Coronary artery (tissue), 2 donors: ENCODE data around the gene MTMR1.

Experiments
- DNase-seq: peaks from one replicate; pipeline ENCODE4 v3.0.0-alpha.2; 2017; ENCODE audit warnings: low spot score
- H3K27ac ChIP-seq, 2 donors: fragments of 200-600 bp; sonication (generic); one replicate each; pipeline ENCODE4 v1.5.1; 2016 to 2019
- H3K4me3 ChIP-seq: fragments of 200-600 bp; sonication (generic); 2 replicates; pipeline ENCODE4 v1.5.1; 2016; ENCODE audit warnings: mild to moderate bottlenecking, moderate library complexity
- TF ChIP-seq, protein P1 (sequence below): fragments of 200-600 bp; sonication (generic); IDR thresholded peaks from one replicate; pipeline ENCODE4 v1.5.1; 2019; ENCODE audit warnings: antibody characterized with exemption

Gene MTMR1

DNA sequence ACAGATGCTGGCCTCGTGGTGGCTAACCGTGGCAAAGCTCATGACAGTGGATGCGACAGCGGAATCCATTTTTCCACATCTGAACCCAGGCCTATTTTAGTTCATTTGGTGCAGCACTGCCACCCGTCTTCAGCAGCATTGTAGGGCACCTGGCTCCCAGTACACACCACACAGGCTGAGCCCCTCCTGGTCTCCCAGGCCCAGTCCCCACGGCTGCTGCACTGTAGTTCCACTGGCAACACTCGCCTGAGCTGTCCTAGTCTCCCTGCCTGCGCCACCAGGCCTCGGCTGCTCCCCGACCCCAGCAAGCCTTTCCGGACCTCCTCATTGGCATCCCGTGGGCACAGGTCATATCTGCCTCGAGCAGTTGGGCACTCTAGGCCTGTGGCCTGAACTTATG is 76.2 kb downstream of the MTMR1 start:
- Histone ChIP-seq H3K27ac (no peak overlapping the region), H3K4me3 (no peak overlapping the region)
- TF ChIP-seq, protein P1, sequence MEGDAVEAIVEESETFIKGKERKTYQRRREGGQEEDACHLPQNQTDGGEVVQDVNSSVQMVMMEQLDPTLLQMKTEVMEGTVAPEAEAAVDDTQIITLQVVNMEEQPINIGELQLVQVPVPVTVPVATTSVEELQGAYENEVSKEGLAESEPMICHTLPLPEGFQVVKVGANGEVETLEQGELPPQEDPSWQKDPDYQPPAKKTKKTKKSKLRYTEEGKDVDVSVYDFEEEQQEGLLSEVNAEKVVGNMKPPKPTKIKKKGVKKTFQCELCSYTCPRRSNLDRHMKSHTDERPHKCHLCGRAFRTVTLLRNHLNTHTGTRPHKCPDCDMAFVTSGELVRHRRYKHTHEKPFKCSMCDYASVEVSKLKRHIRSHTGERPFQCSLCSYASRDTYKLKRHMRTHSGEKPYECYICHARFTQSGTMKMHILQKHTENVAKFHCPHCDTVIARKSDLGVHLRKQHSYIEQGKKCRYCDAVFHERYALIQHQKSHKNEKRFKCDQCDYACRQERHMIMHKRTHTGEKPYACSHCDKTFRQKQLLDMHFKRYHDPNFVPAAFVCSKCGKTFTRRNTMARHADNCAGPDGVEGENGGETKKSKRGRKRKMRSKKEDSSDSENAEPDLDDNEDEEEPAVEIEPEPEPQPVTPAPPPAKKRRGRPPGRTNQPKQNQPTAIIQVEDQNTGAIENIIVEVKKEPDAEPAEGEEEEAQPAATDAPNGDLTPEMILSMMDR = no peak
- DNase-seq = no peak

DNA sequence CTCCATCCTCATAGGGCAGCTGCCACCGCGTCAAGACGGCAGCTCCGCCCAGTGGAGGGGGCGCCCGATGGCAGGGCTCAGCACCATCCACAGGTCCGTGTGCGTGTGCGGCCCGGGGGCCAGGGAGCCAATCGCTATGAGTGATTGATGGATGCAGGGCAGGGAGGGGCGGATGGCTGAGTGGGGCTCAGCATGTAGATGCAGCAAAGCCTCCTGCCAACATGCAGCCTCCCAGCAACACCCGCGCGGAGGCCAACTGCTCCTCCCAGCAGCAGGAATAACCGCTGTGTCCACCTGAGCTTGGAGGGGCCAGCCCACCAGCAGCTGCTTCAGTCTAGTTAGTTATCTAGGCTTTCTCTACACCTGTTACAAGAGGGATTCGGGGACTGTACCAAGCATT is 77.4 kb downstream of the MTMR1 start:
- no peak overlapping the region for H3K27ac ChIP-seq
- TF ChIP-seq, protein P1 = no peak

DNA sequence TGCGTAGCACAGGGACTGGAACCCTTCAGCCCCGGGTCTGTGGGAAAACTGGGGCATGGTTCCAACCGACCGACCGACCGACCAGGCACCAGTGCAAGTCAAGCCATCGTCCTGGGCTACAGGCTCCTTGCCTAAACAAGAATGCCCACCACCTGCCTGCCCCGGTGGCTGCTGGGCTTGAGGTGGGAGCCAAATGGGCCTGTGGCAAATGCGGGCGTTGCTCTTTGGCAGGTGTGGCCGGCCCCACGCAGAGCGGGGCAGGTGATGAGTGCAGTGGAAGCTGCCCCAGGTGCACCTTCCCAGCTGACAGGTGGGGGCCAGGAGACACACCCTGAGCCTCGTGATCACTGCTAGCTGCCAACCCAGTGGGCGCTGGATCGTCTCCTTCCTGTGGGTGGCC is 77.9 kb downstream of the MTMR1 start:
- no peak for DNase-seq
- no peak overlapping the region for H3K27ac ChIP-seq
- no peak overlapping the region for H3K4me3 ChIP-seq
- TF ChIP-seq, protein P1 = no peak

More for the DNA sequence above, 77.4 kb downstream of the MTMR1 start:
- no peak for DNase-seq
- H3K4me3 ChIP-seq = no peak overlapping the region

DNA sequence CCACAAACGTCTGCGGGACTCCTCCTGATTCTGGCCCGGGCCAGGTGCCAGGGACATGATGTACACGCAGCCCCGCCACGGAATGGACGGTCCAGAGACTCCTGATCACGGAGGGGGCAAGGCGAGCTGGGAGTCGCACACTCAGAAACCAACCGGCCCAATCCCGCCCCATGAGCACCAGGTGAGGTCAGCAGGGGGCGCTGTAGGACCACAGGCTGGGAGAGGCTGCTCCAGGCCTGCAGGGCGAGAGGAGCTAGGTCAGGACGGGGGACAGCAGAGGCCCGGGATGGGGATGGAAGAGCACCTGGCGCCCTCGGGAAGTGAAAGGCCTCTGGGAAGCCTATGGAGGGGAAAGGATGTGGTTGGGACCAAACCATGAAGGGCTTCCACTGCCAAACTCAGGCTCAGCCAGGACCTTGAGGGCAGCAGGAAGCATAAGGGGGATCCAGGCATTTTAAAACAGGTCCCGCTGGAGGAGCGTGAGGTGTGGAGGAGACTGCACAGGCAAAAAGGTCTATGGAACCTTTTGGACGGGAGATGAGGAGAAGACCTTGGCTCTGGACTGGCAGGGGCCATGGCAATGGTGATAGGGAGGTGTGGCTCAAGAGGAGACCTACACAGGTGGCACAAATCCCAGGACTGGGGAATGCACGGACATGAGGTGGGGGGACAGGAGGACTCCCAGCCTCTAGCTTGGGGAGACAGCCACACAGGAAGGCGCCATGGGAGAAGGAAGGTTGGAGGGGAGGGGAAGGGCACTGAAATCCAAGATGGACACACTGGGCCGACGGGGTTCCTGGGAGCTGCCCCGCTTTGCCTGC is 79.2 kb downstream of the MTMR1 start:
- Histone ChIP-seq H3K27ac (no peak overlapping the region), H3K4me3 (no peak overlapping the region)
- TF ChIP-seq, protein P1 = peak; percentile 65
- peak; percentile 84 for DNase-seq

DNA sequence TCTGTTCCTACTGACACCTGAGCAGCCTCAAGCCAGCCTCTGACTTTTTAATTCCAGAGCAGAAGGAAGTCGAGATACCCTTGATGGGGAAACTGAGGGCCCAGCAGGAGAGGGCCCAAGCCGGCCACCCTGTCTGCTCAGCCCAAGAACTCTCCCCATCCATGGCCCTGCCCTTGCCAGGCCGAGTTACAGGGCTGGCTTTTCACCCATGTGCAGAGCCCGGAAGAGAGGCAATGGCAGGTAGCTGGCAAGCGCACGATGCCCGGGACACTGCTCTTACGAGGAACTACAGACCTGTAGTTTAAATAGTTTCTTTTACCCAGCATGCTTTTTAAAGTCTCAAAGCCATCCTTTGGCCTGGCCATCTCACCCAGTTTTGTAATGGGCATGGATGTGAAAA is 79.9 kb downstream of the MTMR1 start:
- no peak for DNase-seq
- TF ChIP-seq, protein P1 = no peak
- H3K4me3 ChIP-seq = no peak overlapping the region

DNA sequence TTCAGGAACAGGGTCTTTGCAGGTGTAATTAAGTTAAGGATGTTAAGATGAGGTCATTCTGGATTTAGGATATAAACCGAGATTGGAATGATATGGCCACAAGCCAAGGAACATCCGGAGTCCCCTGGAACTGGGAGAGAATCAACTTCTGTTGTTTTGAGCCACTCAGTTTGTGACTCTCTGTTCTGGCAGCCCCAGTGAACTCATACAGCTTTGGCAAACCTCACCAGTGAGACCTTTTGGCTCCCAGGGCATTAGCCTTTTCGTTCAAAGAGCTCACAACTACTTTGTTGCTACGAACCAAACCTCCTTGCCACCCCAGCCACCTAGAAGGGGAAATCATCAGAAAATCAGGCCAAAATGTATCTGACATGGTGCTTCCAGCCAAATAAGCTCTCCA is 80.4 kb downstream of the MTMR1 start:
- TF ChIP-seq, protein P1 = no peak
- DNase-seq = no peak
- Histone ChIP-seq H3K4me3 (no peak overlapping the region), H3K27ac (no peak overlapping the region)

More for the DNA sequence above, 79.9 kb downstream of the MTMR1 start:
- no peak overlapping the region for H3K27ac ChIP-seq
